GM19463 (cell line): ENCODE measurements around the gene SYNE3.

Experiments used
- ATAC-seq: cut with Tn5 transposase; IDR thresholded peaks from one replicate; pipeline ENCODE4 v1.9.1; 2021; ENCODE audit warnings: mild to moderate bottlenecking, moderate library complexity; ENCODE audit not compliant: unreplicated experiment

The SYNE3 gene

GRCh38 chr14:95509495-95509894 is 7.0 kb downstream of the SYNE3 start:
- no peak for ATAC-seq

GRCh38 chr14:95508377-95508776 is 8.1 kb downstream of the SYNE3 start:
- no peak for ATAC-seq

GRCh38 chr14:95507701-95508103 is 8.7 kb downstream of the SYNE3 start:
- ATAC-seq: peak; percentile 35

GRCh38 chr14:95507174-95507573 is 9.3 kb downstream of the SYNE3 start:
- no peak for ATAC-seq

- no peak for ATAC-seq
Measured at GRCh38 chr14:95505030-95505589, 11.3 kb downstream of the SYNE3 start.

GRCh38 chr14:95504135-95505029 is 12.1 kb downstream of the SYNE3 start:
- peak; percentile 40 for ATAC-seq

- peak; percentile 54 for ATAC-seq
Measured at GRCh38 chr14:95503365-95504134, 12.9 kb downstream of the SYNE3 start.

GRCh38 chr14:95502381-95502950 is 14.0 kb downstream of the SYNE3 start:
- ATAC-seq: no peak

GRCh38 chr14:95500772-95501401 is 15.6 kb downstream of the SYNE3 start:
- ATAC-seq: no peak

- no peak for ATAC-seq
Measured at GRCh38 chr14:95500201-95500681, 16.2 kb downstream of the SYNE3 start.

GRCh38 chr14:95499354-95499750 is 17.1 kb downstream of the SYNE3 start:
- no peak for ATAC-seq

- ATAC-seq: no peak
Measured at GRCh38 chr14:95498622-95499353, 17.7 kb downstream of the SYNE3 start.

GRCh38 chr14:95497561-95498011 is 18.9 kb downstream of the SYNE3 start:
- ATAC-seq: no peak

GRCh38 chr14:95496690-95497259 is 19.7 kb downstream of the SYNE3 start:
- no peak for ATAC-seq

- ATAC-seq: no peak
Measured at GRCh38 chr14:95496111-95496681, 20.3 kb downstream of the SYNE3 start.

GRCh38 chr14:95495538-95496025 is 20.9 kb downstream of the SYNE3 start:
- ATAC-seq: peak; percentile 87

GRCh38 chr14:95495076-95495475 is 21.4 kb downstream of the SYNE3 start:
- no peak for ATAC-seq

GRCh38 chr14:95494456-95494855 is 22.0 kb downstream of the SYNE3 start:
- no peak for ATAC-seq

GRCh38 chr14:95493976-95494375 is 22.5 kb downstream of the SYNE3 start:
- ATAC-seq: no peak
